Measurements from ENCODE around the gene RAB35.

GRCh38 chr12:120051535-120051934 lies 65.0 kb downstream of the RAB35 start:
- TF ChIP-seq POLR2A (IDR thresholded peaks at IDR 0.05; ENCODE audit: low read length) (no peak), GATA1 (IDR thresholded peaks at IDR 0.05; ENCODE audit: low read depth, low read length) (no peak)

Measured in erythroblast (primary cell).